ENCODE measurements around the gene TMC2.

DNA sequence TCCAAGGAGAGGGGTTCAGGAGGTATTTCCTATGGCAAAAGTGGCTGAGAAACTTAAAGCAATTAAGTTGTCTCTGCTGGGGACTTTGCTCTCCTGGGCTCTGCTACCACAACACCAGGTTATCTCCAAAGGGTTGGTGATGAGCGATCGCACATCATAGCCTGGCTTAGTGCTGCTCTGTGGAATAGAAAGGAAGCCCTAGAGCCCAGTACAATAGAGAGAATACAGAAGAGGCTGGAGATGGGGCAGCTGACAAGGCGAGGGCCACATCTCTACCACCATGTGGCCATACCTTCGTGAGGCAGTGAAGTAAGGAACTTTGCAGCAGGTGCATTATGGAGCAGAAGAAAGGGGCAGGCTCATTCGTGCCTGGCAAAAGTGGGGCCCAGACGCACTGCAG lies 8.6 kb upstream of the TMC2 start:
- TF ChIP-seq, protein P1, sequence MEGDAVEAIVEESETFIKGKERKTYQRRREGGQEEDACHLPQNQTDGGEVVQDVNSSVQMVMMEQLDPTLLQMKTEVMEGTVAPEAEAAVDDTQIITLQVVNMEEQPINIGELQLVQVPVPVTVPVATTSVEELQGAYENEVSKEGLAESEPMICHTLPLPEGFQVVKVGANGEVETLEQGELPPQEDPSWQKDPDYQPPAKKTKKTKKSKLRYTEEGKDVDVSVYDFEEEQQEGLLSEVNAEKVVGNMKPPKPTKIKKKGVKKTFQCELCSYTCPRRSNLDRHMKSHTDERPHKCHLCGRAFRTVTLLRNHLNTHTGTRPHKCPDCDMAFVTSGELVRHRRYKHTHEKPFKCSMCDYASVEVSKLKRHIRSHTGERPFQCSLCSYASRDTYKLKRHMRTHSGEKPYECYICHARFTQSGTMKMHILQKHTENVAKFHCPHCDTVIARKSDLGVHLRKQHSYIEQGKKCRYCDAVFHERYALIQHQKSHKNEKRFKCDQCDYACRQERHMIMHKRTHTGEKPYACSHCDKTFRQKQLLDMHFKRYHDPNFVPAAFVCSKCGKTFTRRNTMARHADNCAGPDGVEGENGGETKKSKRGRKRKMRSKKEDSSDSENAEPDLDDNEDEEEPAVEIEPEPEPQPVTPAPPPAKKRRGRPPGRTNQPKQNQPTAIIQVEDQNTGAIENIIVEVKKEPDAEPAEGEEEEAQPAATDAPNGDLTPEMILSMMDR (conservative IDR thresholded peaks at IDR 0.05; ENCODE audit: low read depth, low read length): no peak
- no peak for TF ChIP-seq EZH2 (IDR thresholded peaks at IDR 0.05; ENCODE audit: borderline replicate concordance, low read depth, low read length, poor library complexity, severe bottlenecking)

All from A673 (cell line).